ENCODE data around the gene WDFY4. TPM values are rescaled to one million over a fixed set of nuclear protein-coding genes. Genes with fewer than 3 reads are reported as not detected.

The WDFY4 gene
- total RNA-seq, 3 donors from 2014 or later, result 2.3 to 7.0 (median 5.8) TPM

DNA sequence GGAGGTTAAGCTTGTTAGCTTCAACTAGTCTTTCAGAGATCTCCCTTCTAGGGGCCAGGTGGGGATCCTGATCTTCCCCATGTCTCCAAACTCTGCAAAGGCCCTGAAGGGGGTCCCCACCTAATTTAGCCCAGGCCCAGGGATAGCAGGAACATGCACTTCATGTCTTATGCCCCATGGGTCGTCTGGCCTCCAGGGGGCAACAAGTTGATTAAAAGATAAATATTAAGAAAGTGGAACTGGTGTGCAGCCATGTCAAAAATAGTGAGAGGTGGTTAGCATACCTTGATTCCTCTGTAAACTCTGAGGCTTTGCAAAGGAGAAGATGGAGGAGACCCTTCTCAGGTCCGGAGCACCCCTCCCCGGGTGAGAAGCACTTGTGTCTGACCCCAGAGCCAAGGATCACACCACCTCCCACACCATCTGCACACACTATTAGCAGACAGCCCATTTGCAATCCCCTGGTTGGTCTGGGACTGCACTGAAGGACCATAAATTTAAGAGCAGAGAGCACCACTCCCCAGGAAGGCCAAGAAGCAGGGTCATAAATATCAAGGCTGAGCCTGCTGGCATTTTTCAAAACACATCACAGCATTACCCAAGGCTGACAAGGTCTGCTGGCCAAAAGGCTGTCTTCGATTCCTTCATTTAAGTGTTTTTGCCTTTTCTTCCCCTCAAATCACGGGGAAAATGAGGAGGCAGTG, 299.1 kb downstream of the WDFY4 start:
- intact Hi-C loops (cut with DNase I; ENCODE audit: low total_unique reads), result no loop called here
- Histone ChIP-seq H3K4me3 (no peak overlapping the region), H3K27me3 (no peaks in the 10 kb centered on the region), H3K4me1 (no peaks in the 10 kb centered on the region), H3K36me3 (no peaks in the 10 kb centered on the region), H3K9me3 (no peaks in the 10 kb centered on the region), H3K27ac (no peak overlapping the region)
- DNase-seq (ENCODE audit: low spot score in 2 of 2), result no peak
- TF ChIP-seq POLR2AphosphoS5 (IDR thresholded peaks at IDR 0.05) (no peak), POLR2A (IDR thresholded peaks at IDR 0.05) (no peak)
- TF ChIP-seq, protein P1, sequence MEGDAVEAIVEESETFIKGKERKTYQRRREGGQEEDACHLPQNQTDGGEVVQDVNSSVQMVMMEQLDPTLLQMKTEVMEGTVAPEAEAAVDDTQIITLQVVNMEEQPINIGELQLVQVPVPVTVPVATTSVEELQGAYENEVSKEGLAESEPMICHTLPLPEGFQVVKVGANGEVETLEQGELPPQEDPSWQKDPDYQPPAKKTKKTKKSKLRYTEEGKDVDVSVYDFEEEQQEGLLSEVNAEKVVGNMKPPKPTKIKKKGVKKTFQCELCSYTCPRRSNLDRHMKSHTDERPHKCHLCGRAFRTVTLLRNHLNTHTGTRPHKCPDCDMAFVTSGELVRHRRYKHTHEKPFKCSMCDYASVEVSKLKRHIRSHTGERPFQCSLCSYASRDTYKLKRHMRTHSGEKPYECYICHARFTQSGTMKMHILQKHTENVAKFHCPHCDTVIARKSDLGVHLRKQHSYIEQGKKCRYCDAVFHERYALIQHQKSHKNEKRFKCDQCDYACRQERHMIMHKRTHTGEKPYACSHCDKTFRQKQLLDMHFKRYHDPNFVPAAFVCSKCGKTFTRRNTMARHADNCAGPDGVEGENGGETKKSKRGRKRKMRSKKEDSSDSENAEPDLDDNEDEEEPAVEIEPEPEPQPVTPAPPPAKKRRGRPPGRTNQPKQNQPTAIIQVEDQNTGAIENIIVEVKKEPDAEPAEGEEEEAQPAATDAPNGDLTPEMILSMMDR (IDR thresholded peaks at IDR 0.05), result no peak

DNA sequence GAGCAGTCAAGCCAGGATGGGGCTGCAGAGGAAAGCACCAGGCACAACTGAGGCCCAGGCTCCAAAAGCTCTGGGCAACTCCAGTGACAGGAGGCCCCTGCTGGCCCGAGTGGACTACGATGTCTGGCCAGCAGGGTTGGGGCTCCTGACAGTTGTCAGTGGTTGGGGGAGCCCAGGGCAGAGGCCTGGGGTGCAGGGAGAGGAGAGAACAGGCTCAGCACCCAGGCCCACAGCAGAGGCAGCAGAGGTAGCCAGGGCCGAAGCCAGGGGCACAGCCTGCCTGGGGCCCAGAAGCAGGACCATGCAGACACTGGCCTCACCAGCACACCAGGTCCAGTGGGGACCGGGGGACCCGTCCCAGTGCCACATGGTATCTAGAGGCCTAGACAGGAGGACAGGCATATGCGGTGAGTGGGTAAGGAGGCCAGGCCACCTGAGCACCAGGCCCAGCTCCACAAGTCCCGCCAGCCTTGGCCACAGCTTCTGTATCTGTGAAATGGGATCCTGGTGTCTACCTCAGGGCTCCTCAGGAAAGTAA, 301.0 kb downstream of the WDFY4 start:
- no peak for DNase-seq (ENCODE audit: low spot score in 2 of 2)
- no peaks in the 10 kb centered on the region for H3K27me3 ChIP-seq
- TF ChIP-seq POLR2A (IDR thresholded peaks at IDR 0.05), result no peak
- TF ChIP-seq, protein P1 (IDR thresholded peaks at IDR 0.05), result no peak
- no peak for TF ChIP-seq POLR2AphosphoS5 (IDR thresholded peaks at IDR 0.05)
- no peak overlapping the region for H3K4me3 ChIP-seq
- H3K9me3 ChIP-seq, result no peaks in the 10 kb centered on the region
- no peak overlapping the region for H3K27ac ChIP-seq
- intact Hi-C loops (cut with DNase I; ENCODE audit: low total_unique reads), result no loop called here
- H3K36me3 ChIP-seq, result no peaks in the 10 kb centered on the region
- H3K4me1 ChIP-seq, result no peaks in the 10 kb centered on the region

DNA sequence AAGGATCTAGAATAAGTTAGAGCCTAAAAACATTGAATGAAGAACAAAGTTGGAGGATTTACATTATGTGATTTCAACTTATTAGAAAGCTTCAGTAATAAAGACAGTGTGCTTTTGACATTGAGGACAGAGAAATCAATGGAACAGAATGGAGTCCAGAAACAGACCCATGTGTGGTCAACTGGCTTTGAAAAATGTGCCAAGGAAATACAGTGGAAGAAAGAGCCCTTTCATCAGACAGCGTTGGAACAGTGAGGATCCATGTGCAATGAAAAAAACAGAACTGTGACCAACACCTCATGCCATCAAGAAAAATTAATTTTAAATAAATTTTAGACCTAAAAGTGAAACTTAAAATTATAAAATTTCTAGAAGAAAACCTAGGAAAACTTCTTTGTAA, 305.6 kb downstream of the WDFY4 start:
- no peak for TF ChIP-seq POLR2A (IDR thresholded peaks at IDR 0.05)
- Histone ChIP-seq H3K27me3 (no peaks in the 10 kb centered on the region), H3K36me3 (no peaks in the 10 kb centered on the region), H3K9me3 (no peaks in the 10 kb centered on the region), H3K27ac (no peak overlapping the region), H3K4me1 (no peaks in the 10 kb centered on the region), H3K4me3 (no peak overlapping the region)
- intact Hi-C loops (cut with DNase I; ENCODE audit: low total_unique reads), result loop anchor here (5.0 kb wide), 1 partner anchor 303 kb away; no protein-coding TSS in a partner anchor
- DNase-seq (ENCODE audit: low spot score in 2 of 2), result no peak

DNA sequence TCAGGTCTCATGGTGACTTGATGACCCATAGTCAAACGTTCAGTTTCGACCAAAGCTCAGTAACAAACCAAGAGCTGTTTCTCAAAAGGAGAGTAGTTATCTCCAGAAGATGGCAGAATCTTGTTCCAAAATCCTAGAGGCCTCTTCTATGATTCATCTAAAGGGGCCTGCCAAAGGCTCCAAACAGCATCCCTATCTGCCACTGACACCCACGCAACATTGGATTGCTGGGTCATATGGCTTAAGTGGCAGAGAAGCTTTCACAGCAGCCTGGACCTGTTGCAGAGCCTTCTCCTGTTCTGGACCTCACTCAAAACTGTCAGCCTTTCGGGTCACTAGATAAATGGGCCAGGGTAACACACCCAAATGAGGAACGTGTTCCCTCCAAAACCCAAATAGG, 309.0 kb downstream of the WDFY4 start:
- Histone ChIP-seq H3K4me1 (no peaks in the 10 kb centered on the region), H3K27ac (no peak overlapping the region), H3K9me3 (no peaks in the 10 kb centered on the region), H3K4me3 (no peak overlapping the region), H3K36me3 (no peaks in the 10 kb centered on the region), H3K27me3 (no peaks in the 10 kb centered on the region)
- TF ChIP-seq POLR2AphosphoS5 (IDR thresholded peaks at IDR 0.05), result no peak
- no peak for DNase-seq (ENCODE audit: low spot score in 2 of 2)
- intact Hi-C loops (cut with DNase I; ENCODE audit: low total_unique reads), result loop anchor here (5.0 kb wide), 1 partner anchor 306 kb away; no protein-coding TSS in a partner anchor

DNA sequence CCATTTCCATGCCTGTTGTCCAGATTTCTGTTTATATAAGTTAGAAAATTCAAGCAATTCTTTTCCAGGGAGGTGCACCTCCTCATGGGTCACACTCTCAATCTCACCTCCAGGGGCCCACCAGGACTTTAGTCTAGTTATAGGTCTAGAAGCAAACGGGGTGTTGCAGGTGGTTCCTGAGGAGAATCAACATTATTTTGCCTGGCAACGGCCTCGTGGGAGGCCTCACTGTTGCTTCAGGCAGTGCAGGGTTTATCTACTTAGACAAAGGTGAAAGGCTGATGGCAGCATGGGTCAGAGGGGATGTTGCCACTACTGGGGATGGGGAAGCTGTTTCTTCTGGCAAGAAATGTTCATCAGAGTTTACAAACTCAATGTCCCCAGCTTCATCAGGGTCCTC, 311.7 kb downstream of the WDFY4 start:
- no peak for DNase-seq (ENCODE audit: low spot score in 2 of 2)
- Histone ChIP-seq H3K36me3 (no peaks in the 10 kb centered on the region), H3K9me3 (no peaks in the 10 kb centered on the region), H3K4me1 (no peaks in the 10 kb centered on the region), H3K27me3 (no peaks in the 10 kb centered on the region), H3K4me3 (no peak overlapping the region), H3K27ac (no peak overlapping the region)
- TF ChIP-seq POLR2A (IDR thresholded peaks at IDR 0.05) (no peak), POLR2AphosphoS5 (IDR thresholded peaks at IDR 0.05) (no peak)
- TF ChIP-seq, protein P1 (IDR thresholded peaks at IDR 0.05), result no peak
- intact Hi-C loops (cut with DNase I; ENCODE audit: low total_unique reads), result no loop called here

DNA sequence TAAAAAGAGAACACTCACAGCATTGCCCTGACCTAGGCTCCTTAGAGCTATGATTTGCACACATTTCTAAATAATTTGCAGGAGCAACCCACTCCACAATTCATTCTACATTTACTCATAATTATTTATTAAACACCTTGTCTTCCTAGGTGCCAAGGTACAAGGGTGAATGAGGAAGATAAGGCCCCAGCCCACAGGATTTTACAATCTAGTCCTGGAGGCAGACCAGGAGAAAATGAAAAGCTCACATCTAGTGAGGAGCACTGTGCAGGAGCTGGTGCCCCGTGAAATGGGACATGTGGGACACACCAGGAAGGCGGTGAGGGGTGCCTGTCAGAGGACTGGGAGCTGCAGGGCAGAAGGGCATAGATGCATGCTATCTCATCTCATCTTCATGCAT, 314.7 kb downstream of the WDFY4 start:
- no peak overlapping the region for H3K27ac ChIP-seq
- no peaks in the 10 kb centered on the region for H3K27me3 ChIP-seq
- H3K36me3 ChIP-seq, result no peaks in the 10 kb centered on the region
- DNase-seq (ENCODE audit: low spot score in 2 of 2), result no peak
- no peaks in the 10 kb centered on the region for H3K4me1 ChIP-seq
- no peak for TF ChIP-seq POLR2AphosphoS5 (IDR thresholded peaks at IDR 0.05)
- TF ChIP-seq, protein P1 (IDR thresholded peaks at IDR 0.05), result no peak
- H3K9me3 ChIP-seq, result no peaks in the 10 kb centered on the region
- H3K4me3 ChIP-seq, result no peak overlapping the region
- intact Hi-C loops (cut with DNase I; ENCODE audit: low total_unique reads), result no loop called here

All from breast epithelium (tissue), 4 donors.